Measurements from ENCODE around the gene TMEM106C.
"Not testable (repeated sequence)": the region's sequence is repeated elsewhere in the genome, so short reads cannot be mapped to it uniquely, and the experiment has no call there.

The TMEM106C gene

GRCh38 chr12:47950856-47951468 lies 12.4 kb upstream of the TMEM106C start:
- DNase-seq, result no peak

- no peak for DNase-seq
Observed at GRCh38 chr12:47954058-47954457, 9.3 kb upstream of the TMEM106C start.

- DNase-seq, result no peak
Observed at GRCh38 chr12:47954467-47955045, 8.8 kb upstream of the TMEM106C start.

- DNase-seq, result no peak
Observed at GRCh38 chr12:47955059-47955458, 8.3 kb upstream of the TMEM106C start.

GRCh38 chr12:47957671-47958070 lies 5.7 kb upstream of the TMEM106C start:
- not testable (repeated sequence) for DNase-seq

- DNase-seq, result no peak
Observed at GRCh38 chr12:47962198-47962597, 1.2 kb upstream of the TMEM106C start.

GRCh38 chr12:47964106-47964728 lies 821 bp downstream of the TMEM106C start:
- DNase-seq, result peak; percentile 13

- DNase-seq, result no peak
Observed at GRCh38 chr12:47965581-47965980, 2.2 kb downstream of the TMEM106C start.

- DNase-seq, result no peak
Observed at GRCh38 chr12:47967461-47968321, 4.3 kb downstream of the TMEM106C start.

- no peak for DNase-seq
Observed at GRCh38 chr12:47969845-47970244, 6.4 kb downstream of the TMEM106C start.

GRCh38 chr12:47970843-47971242 lies 7.4 kb downstream of the TMEM106C start:
- DNase-seq, result no peak

- no peak for DNase-seq
Observed at GRCh38 chr12:47972895-47973294, 9.5 kb downstream of the TMEM106C start.

- DNase-seq, result no peak
Observed at GRCh38 chr12:47973870-47974269, 10.5 kb downstream of the TMEM106C start.

GRCh38 chr12:47975036-47975620 lies 11.7 kb downstream of the TMEM106C start:
- DNase-seq, result no peak

GRCh38 chr12:47975816-47976215 lies 12.4 kb downstream of the TMEM106C start:
- no peak for DNase-seq

- DNase-seq, result no peak
Observed at GRCh38 chr12:47977046-47977771, 13.8 kb downstream of the TMEM106C start.

GRCh38 chr12:47977772-47978597 lies 14.6 kb downstream of the TMEM106C start:
- no peak for DNase-seq

- no peak for DNase-seq
Observed at GRCh38 chr12:47978598-47978873, 15.1 kb downstream of the TMEM106C start.

GRCh38 chr12:47979166-47979565 lies 15.8 kb downstream of the TMEM106C start:
- no peak for DNase-seq

- no peak for DNase-seq
Observed at GRCh38 chr12:47979686-47980085, 16.3 kb downstream of the TMEM106C start.

GRCh38 chr12:47980197-47980596 lies 16.8 kb downstream of the TMEM106C start:
- DNase-seq, result no peak
